Activated naive CD4-positive, alpha-beta T cell treated with anti-CD3 and anti-CD28 coated beads for 36 hours (primary cell): ENCODE measurements around the gene EPX. TPM values are rescaled to one million over a fixed set of nuclear protein-coding genes. Genes with fewer than 3 reads are reported as not detected.

ENCODE experiments used
- CTCF ChIA-PET: fragments of 350-600 bp; sonication (Branson Sonifier 250); formaldehyde crosslinking; loops from one replicate; lab custom pipeline; 2021; ENCODE audit warnings: antibody characterized with exemption; lab: Charles Lee
- DNase-seq: peaks from one replicate; pipeline ENCODE4 v3.0.0-alpha.2; 2020
- H3K27ac Mint-ChIP-seq: one replicate; pipeline ENCODE4 v1.8.0; 2021; ENCODE audit warnings: mild to moderate bottlenecking, mixed read lengths
- H3K27me3 Mint-ChIP-seq: one replicate; pipeline ENCODE4 v1.8.0; 2021; ENCODE audit warnings: low read depth, mixed read lengths
- H3K36me3 Mint-ChIP-seq: one replicate; pipeline ENCODE4 v1.8.0; 2021; ENCODE audit warnings: low read depth, mixed read lengths
- H3K4me1 Mint-ChIP-seq: one replicate; pipeline ENCODE4 v1.8.0; 2021; ENCODE audit warnings: low read depth, mixed read lengths
- H3K4me3 Mint-ChIP-seq: one replicate; pipeline ENCODE4 v1.8.0; 2021; ENCODE audit warnings: mild to moderate bottlenecking, moderate library complexity, mixed read lengths
- H3K9me3 Mint-ChIP-seq: one replicate; pipeline ENCODE4 v1.8.0; 2021; ENCODE audit warnings: mixed read lengths
- intact Hi-C: fragments of 100-400 bp; cut with micrococcal nuclease; formaldehyde crosslinking; loops from one replicate; pipeline ENCODE4 v1.15.1; 2023
- total RNA-seq, 2 experiments: library from RNA; stranded (reverse); gene quantifications; one replicate each; pipeline ENCODE4 v1.2.3, GENCODE V29; 2021

The EPX gene
- total RNA-seq, 2 experiments from 2014 or later: not detected

- Mint-ChIP-seq H3K36me3 (no peaks in the 10 kb centered on the region), H3K27me3 (peaks cover 15% of the 10 kb centered on the region), H3K9me3 (no peaks in the 10 kb centered on the region), H3K4me3 (no peak overlapping the region), H3K27ac (no peak overlapping the region), H3K4me1 (peaks cover 11% of the 10 kb centered on the region)
- no peak for DNase-seq
- intact Hi-C loops: loop anchor here (2.0 to 5.0 kb wide), 3 partner anchors 45 to 169 kb away; partner anchors contain the start of gene RNF43
- CTCF ChIA-PET: interaction anchor here (0.6 to 1.4 kb wide), 4 partner anchors 11 to 186 kb away, joined by 3 to 5 read pairs (median 4); no protein-coding TSS in a partner anchor
Measured at GRCh38 chr17:58247511-58248363, 55.2 kb downstream of the EPX start.

GRCh38 chr17:58248955-58249269 lies 56.4 kb downstream of the EPX start:
- Mint-ChIP-seq H3K9me3 (no peaks in the 10 kb centered on the region), H3K4me1 (peaks cover 11% of the 10 kb centered on the region), H3K27ac (no peak overlapping the region), H3K4me3 (peak overlapping the region; percentile 27), H3K36me3 (no peaks in the 10 kb centered on the region), H3K27me3 (peaks cover 4% of the 10 kb centered on the region)
- intact Hi-C loops: loop anchor here (1.0 to 5.0 kb wide), 4 partner anchors 47 to 198 kb away; partner anchors contain the start of gene RNF43
- DNase-seq: no peak
- CTCF ChIA-PET: interaction anchor here (0.9 to 2.1 kb wide), 13 partner anchors 14 to 240 kb away, joined by 3 to 13 read pairs (median 7); partner anchors contain the start of gene RNF43

DNA sequence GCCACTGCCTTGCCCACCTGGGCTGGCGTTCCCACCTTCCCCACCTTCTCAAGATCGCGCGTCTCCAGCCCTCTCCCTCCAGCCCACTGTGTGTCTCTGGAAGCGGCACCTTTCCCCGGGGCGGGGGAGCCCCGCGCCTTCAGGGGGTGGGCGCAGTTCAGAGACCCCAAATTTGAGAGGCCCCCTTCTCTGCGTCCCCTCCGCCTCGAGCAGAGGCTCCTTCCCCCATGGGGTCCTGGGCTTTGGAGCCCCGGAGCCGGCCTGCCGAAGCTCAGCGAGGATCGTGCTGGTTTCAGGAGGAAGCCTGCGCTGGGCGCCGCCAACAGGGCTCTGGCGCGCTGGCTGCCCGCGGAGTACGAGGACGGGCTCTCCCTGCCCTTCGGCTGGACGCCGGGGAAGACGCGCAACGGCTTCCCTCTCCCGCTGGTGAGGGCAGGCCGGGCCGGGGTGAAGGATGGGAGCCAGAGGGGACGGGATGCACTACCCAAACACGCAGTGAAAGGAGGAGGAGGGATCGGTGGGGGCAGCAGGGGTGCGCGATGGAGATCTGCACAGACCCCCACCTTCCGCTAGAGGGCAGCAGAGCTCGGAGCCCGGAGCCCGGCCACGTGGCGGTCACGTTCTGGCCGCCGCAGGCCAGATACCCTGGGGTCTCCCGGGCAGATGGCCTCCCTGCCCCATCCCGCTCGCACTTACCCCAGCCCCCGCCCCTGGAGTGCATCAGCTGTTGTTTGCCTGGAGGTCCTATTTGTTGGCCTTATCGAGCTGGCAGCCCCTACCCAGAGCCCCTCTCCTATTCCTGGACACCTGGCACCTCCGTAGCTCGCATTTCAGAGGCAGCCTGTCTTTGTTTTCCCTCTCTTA lies 57.0 kb downstream of the EPX start:
- intact Hi-C loops: loop anchor here (1.0 to 5.0 kb wide), 4 partner anchors 47 to 198 kb away; partner anchors contain the start of gene RNF43
- peak; percentile 82 for DNase-seq
- CTCF ChIA-PET: interaction anchor here (0.6 to 2.1 kb wide), 28 partner anchors 8 to 357 kb away, joined by 3 to 13 read pairs (median 4); partner anchors contain the start of genes LPO, MKS1, MPO and RNF43
- Mint-ChIP-seq H3K27ac (no peak overlapping the region), H3K36me3 (no peaks in the 10 kb centered on the region), H3K4me3 (peak overlapping the region; percentile 72), H3K4me1 (peaks cover 11% of the 10 kb centered on the region), H3K9me3 (no peaks in the 10 kb centered on the region), H3K27me3 (peaks cover 3% of the 10 kb centered on the region)

- Mint-ChIP-seq H3K4me1 (peaks cover 11% of the 10 kb centered on the region), H3K9me3 (no peaks in the 10 kb centered on the region), H3K27ac (no peak overlapping the region), H3K27me3 (peaks cover 3% of the 10 kb centered on the region), H3K4me3 (no peak overlapping the region), H3K36me3 (no peaks in the 10 kb centered on the region)
- intact Hi-C loops: no loop called here
- CTCF ChIA-PET: interaction anchor here (0.6 to 2.1 kb wide), 28 partner anchors 9 to 447 kb away, joined by 3 to 13 read pairs (median 4); partner anchors contain the start of genes LPO, MKS1, MPO and RNF43
- no peak for DNase-seq
Measured at GRCh38 chr17:58250344-58251011, 58.0 kb downstream of the EPX start.

DNA sequence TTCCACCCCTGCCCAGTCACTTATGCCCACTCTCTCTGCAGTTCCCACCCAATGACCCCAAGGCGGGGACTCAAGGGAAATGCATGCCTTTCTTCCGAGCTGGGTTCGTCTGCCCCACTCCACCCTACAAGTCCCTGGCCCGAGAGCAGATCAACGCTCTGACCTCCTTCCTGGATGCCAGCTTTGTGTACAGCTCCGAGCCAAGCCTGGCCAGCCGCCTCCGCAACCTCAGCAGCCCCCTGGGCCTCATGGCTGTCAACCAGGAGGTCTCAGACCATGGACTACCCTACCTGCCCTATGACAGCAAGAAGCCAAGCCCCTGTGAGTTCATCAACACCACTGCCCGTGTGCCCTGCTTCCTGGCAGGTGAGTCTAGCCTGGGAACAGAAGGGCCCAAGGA lies 59.6 kb downstream of the EPX start:
- Mint-ChIP-seq H3K27me3 (peaks cover 4% of the 10 kb centered on the region), H3K4me3 (no peak overlapping the region), H3K4me1 (peaks cover 11% of the 10 kb centered on the region), H3K9me3 (no peaks in the 10 kb centered on the region), H3K27ac (no peak overlapping the region), H3K36me3 (no peaks in the 10 kb centered on the region)
- CTCF ChIA-PET: no interaction called here
- no peak for DNase-seq
- intact Hi-C loops: no loop called here

GRCh38 chr17:58253082-58253481 lies 60.6 kb downstream of the EPX start:
- CTCF ChIA-PET: no interaction called here
- H3K27ac Mint-ChIP-seq: no peak overlapping the region

More at GRCh38 chr17:58253082-58253481, 60.6 kb downstream of the EPX start:
- H3K36me3 Mint-ChIP-seq: no peaks in the 10 kb centered on the region
- peaks cover 9% of the 10 kb centered on the region for H3K4me1 Mint-ChIP-seq
- no peaks in the 10 kb centered on the region for H3K9me3 Mint-ChIP-seq
- H3K27me3 Mint-ChIP-seq: peaks cover 6% of the 10 kb centered on the region
- intact Hi-C loops: no loop called here
- no peak overlapping the region for H3K4me3 Mint-ChIP-seq
- DNase-seq: no peak

Other genes starting within 250 kb of the EPX start
- under 1 TPM; 0.47 to 0.69 TPM for gene CUEDC1, start 237.3 kb upstream of the EPX start, total RNA-seq
- 10 to 100 TPM; 21.7 to 22.0 TPM for gene VEZF1, start 204.5 kb upstream of the EPX start, total RNA-seq
- gene SRSF1, start 185.5 kb upstream of the EPX start, total RNA-seq: 100 to 1,000 TPM; 248 to 257 TPM
- 10 to 100 TPM; 19.1 to 19.4 TPM for gene DYNLL2, start 109.3 kb upstream of the EPX start, total RNA-seq
- gene OR4D1, start 44.3 kb upstream of the EPX start, total RNA-seq: under 1 TPM; 0.21 to 0.40 TPM
- not detected for gene OR4D2, start 25.7 kb upstream of the EPX start, total RNA-seq
- 10 to 100 TPM; 27.1 to 29.2 TPM for gene MKS1, start 26.5 kb downstream of the EPX start, total RNA-seq
- not detected for gene LPO, start 45.9 kb downstream of the EPX start, total RNA-seq
- not detected for gene MPO, start 88.2 kb downstream of the EPX start, total RNA-seq
- 10 to 100 TPM; 18.5 to 20.0 TPM for gene TSPOAP1, start 136.1 kb downstream of the EPX start, total RNA-seq
- 10 to 100 TPM; 76.6 to 76.9 TPM for gene SUPT4H1, start 159.5 kb downstream of the EPX start, total RNA-seq
- gene RNF43, start 224.8 kb downstream of the EPX start, total RNA-seq: under 1 TPM; 0.38 to 0.91 TPM